Measurements from ENCODE around the gene ESRRA. TPM values are rescaled to one million over a fixed set of nuclear protein-coding genes. Genes with fewer than 3 reads are reported as not detected.

ESRRA gene
- total and polyA plus RNA-seq, 8 donors: 45.5 to 685 (median 87.0) TPM

GRCh38 chr11:64268025-64268892 lies 37.1 kb upstream of the ESRRA start:
- TF ChIP-seq EP300 (IDR thresholded peaks at IDR 0.05) (no peak), POLR2AphosphoS5 (IDR thresholded peaks at IDR 0.05) (peak in 1 of 3 donors; percentile 28)
- Histone ChIP-seq H3K4me1 (peaks cover 27 to 44% (median 42%) of the 10 kb centered on the region in 4 donors), H3K36me3 (peaks cover 22 to 42% (median 40%) of the 10 kb centered on the region in 4 donors), H3K4me3 (peak overlapping the region; percentile 63 to 81 (median 70)), H3K9me3 (no peaks in the 10 kb centered on the region), H3K27me3 (no peaks in the 10 kb centered on the region), H3K27ac (peak overlapping the region; percentile 92 to 99 (median 95))
- intact Hi-C loops (cut with DNase I; ENCODE audit: low total_unique reads): no loop called here
- peak; percentile 69 to 77 for DNase-seq
- 30 to 51% (median 40%) methylated on average over 18 to 23 of the region's 23 CpGs for WGBS, 5 donors

DNA sequence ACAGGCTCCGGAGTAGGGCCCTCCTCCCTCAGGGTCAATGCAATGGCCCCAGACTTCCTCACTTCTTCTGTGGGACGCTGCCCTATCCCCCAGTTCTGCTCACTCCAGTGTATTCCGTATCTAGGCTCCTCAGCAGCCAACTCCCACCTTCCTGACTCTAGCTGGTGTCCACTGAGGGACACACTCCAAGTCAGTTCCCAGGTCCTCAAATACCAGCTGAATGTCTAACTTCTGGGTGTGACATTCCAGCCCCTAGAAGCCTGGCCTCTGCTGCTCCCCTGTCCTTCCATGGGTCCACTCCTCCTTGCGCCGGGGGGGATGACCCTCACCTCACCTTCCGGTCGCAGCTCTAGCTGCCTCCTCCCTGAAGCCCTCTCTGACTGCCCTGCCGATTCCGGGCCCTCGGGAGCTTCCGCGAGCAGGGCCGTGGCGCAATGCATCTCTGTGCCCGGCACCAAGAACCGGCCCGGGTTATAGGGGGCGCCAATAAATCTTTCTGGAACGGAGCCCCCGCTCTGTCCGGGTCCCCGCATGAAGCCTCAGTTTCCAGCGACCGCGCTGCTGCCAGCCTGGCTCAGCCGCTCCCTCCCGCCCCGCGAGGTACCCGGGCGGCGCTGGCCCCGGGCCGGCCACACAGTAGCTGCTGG lies 36.3 kb upstream of the ESRRA start:
- TF ChIP-seq POLR2A (IDR thresholded peaks at IDR 0.05): no peak
- no peak for TF ChIP-seq CTCF (IDR thresholded peaks at IDR 0.05)
- no peak for TF ChIP-seq POLR2AphosphoS5 (IDR thresholded peaks at IDR 0.05)
- TF ChIP-seq EP300 (IDR thresholded peaks at IDR 0.05): no peak
- intact Hi-C loops (cut with DNase I; ENCODE audit: low total_unique reads): no loop called here
- Histone ChIP-seq H3K27ac (peak overlapping the region; percentile 92 to 99 (median 95)), H3K36me3 (peaks cover 17 to 34% (median 32%) of the 10 kb centered on the region in 4 donors), H3K27me3 (no peaks in the 10 kb centered on the region), H3K4me1 (peaks cover 27 to 51% (median 46%) of the 10 kb centered on the region in 4 donors), H3K9me3 (no peaks in the 10 kb centered on the region), H3K4me3 (peak overlapping the region; percentile 63 to 81 (median 70))
- WGBS, 5 donors: 0 to 4% (median 2%) methylated on average over 14 to 34 of the region's 34 CpGs
- DNase-seq: peak; percentile 56 to 79

DNA sequence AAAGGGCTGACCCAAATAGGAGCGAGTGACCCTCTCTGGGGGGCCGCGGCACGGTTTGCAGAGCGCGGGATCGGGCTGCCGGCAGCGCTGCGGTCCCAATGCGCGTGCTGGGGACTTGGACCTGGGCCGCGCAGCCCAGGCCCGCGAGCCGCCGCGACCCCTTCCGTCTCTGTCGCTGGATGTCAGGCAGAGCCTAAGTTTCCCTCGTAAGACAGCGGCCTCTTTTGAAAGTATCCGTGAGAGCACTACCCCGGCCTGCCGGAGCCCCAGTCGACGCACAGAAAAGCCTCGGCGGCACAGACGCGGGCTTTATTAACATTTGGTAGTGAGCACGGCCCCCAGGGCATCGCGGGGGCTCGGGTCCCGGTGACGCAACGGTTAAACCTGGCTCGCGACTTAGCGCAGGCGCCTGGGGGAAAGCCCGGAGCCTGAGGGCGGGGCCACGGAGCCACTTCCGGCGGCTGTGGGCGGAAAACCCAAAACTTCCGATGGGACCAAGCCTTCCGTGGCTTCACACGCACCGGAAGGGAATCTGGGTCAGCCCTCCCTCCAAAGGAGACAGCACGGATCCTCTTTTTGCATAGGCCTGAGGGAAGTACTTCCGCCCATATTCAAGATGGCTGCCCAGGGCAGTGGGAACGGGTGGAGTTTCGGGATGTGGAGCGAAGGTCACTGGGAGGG lies 35.6 kb upstream of the ESRRA start:
- Histone ChIP-seq H3K9me3 (no peaks in the 10 kb centered on the region), H3K27me3 (no peaks in the 10 kb centered on the region), H3K27ac (peak overlapping the region; percentile 93 to 99 (median 95)), H3K4me3 (peak overlapping the region; percentile 63 to 81 (median 70)), H3K36me3 (peaks cover 14 to 28% (median 25%) of the 10 kb centered on the region in 4 donors), H3K4me1 (peaks cover 27 to 55% (median 51%) of the 10 kb centered on the region in 4 donors)
- intact Hi-C loops (cut with DNase I; ENCODE audit: low total_unique reads): no loop called here
- WGBS, 5 donors: 0 to 1% (median 0%) methylated on average over 26 to 58 of the region's 58 CpGs
- TF ChIP-seq EP300 (IDR thresholded peaks at IDR 0.05): no peak
- TF ChIP-seq POLR2AphosphoS5 (IDR thresholded peaks at IDR 0.05): peak; percentile 66 to 99 (median 95)
- peak in 1 of 7 experiments; percentile 9 for TF ChIP-seq CTCF (IDR thresholded peaks at IDR 0.05)
- DNase-seq: peak; percentile 98 to 100

- H3K27me3 ChIP-seq: no peaks in the 10 kb centered on the region
- H3K36me3 ChIP-seq: peaks cover 13 to 47% (median 44%) of the 10 kb centered on the region in 4 donors
- no peak overlapping the region for H3K4me3 ChIP-seq
- WGBS, 5 donors: 61 to 90% (median 87%) methylated on average over 12 to 15 of the region's 15 CpGs
- TF ChIP-seq POLR2A (IDR thresholded peaks at IDR 0.05): no peak
- no peaks in the 10 kb centered on the region for H3K9me3 ChIP-seq
- DNase-seq: no peak
- intact Hi-C loops (cut with DNase I; ENCODE audit: low total_unique reads): no loop called here
- H3K27ac ChIP-seq: peak overlapping the region; percentile 14 to 96 (median 36)
- peaks cover 12 to 41% (median 38%) of the 10 kb centered on the region in 4 donors for H3K4me1 ChIP-seq
Measured at GRCh38 chr11:64275031-64275800, 30.1 kb upstream of the ESRRA start.

All from stomach (tissue), 9 donors.